Measurements from ENCODE around the gene KIF12.

Gene KIF12

GRCh38 chr9:114094971-114095370, 4.1 kb downstream of the KIF12 start:
- no peak overlapping the region for H3K27ac ChIP-seq (ENCODE audit: poor library complexity, severe bottlenecking)
- peak; percentile 40 for DNase-seq (ENCODE audit: low spot score)
- no peaks in the 10 kb centered on the region for H3K27me3 ChIP-seq (ENCODE audit: insufficient read depth, poor library complexity, severe bottlenecking)
- no peak for ATAC-seq (ENCODE audit: low read depth)
- H3K9me3 ChIP-seq (ENCODE audit: severe bottlenecking) = no peaks in the 10 kb centered on the region
- H3K4me1 ChIP-seq (ENCODE audit: insufficient read depth, poor library complexity, severe bottlenecking) = no peaks in the 10 kb centered on the region
- no peak overlapping the region for H3K4me3 ChIP-seq (ENCODE audit: severe bottlenecking)
- TF ChIP-seq CTCF (IDR thresholded peaks at IDR 0.05; ENCODE audit: poor library complexity, severe bottlenecking) = no peak
- H3K36me3 ChIP-seq (ENCODE audit: low read depth) = no peaks in the 10 kb centered on the region

- H3K27ac ChIP-seq (ENCODE audit: poor library complexity, severe bottlenecking) = no peak overlapping the region
- no peak for ATAC-seq (ENCODE audit: low read depth)
- H3K36me3 ChIP-seq (ENCODE audit: low read depth) = no peaks in the 10 kb centered on the region
- H3K4me1 ChIP-seq (ENCODE audit: insufficient read depth, poor library complexity, severe bottlenecking) = no peaks in the 10 kb centered on the region
- H3K9me3 ChIP-seq (ENCODE audit: severe bottlenecking) = no peaks in the 10 kb centered on the region
- no peak overlapping the region for H3K4me3 ChIP-seq (ENCODE audit: severe bottlenecking)
- H3K27me3 ChIP-seq (ENCODE audit: insufficient read depth, poor library complexity, severe bottlenecking) = no peaks in the 10 kb centered on the region
- no peak for TF ChIP-seq CTCF (IDR thresholded peaks at IDR 0.05; ENCODE audit: poor library complexity, severe bottlenecking)
- DNase-seq (ENCODE audit: low spot score) = peak; percentile 17
Measured at GRCh38 chr9:114093761-114094505, 5.2 kb downstream of the KIF12 start.

GRCh38 chr9:114093031-114093471, 6.0 kb downstream of the KIF12 start:
- no peaks in the 10 kb centered on the region for H3K27me3 ChIP-seq (ENCODE audit: insufficient read depth, poor library complexity, severe bottlenecking)
- H3K27ac ChIP-seq (ENCODE audit: poor library complexity, severe bottlenecking) = no peak overlapping the region
- no peaks in the 10 kb centered on the region for H3K36me3 ChIP-seq (ENCODE audit: low read depth)
- ATAC-seq (ENCODE audit: low read depth) = no peak
- H3K4me3 ChIP-seq (ENCODE audit: severe bottlenecking) = no peak overlapping the region
- TF ChIP-seq CTCF (IDR thresholded peaks at IDR 0.05; ENCODE audit: poor library complexity, severe bottlenecking) = no peak
- no peaks in the 10 kb centered on the region for H3K4me1 ChIP-seq (ENCODE audit: insufficient read depth, poor library complexity, severe bottlenecking)
- DNase-seq (ENCODE audit: low spot score) = peak; percentile 23
- no peaks in the 10 kb centered on the region for H3K9me3 ChIP-seq (ENCODE audit: severe bottlenecking)

- no peak for TF ChIP-seq CTCF (IDR thresholded peaks at IDR 0.05; ENCODE audit: poor library complexity, severe bottlenecking)
- Histone ChIP-seq H3K27ac (ENCODE audit: poor library complexity, severe bottlenecking) (no peak overlapping the region), H3K27me3 (ENCODE audit: insufficient read depth, poor library complexity, severe bottlenecking) (no peaks in the 10 kb centered on the region), H3K4me1 (ENCODE audit: insufficient read depth, poor library complexity, severe bottlenecking) (no peaks in the 10 kb centered on the region), H3K4me3 (ENCODE audit: severe bottlenecking) (no peak overlapping the region), H3K9me3 (ENCODE audit: severe bottlenecking) (no peaks in the 10 kb centered on the region), H3K36me3 (ENCODE audit: low read depth) (no peaks in the 10 kb centered on the region)
- ATAC-seq (ENCODE audit: low read depth) = no peak
- DNase-seq (ENCODE audit: low spot score) = peak; percentile 20
Measured at GRCh38 chr9:114092336-114092735, 6.8 kb downstream of the KIF12 start.

- Histone ChIP-seq H3K36me3 (ENCODE audit: low read depth) (no peaks in the 10 kb centered on the region), H3K4me1 (ENCODE audit: insufficient read depth, poor library complexity, severe bottlenecking) (no peaks in the 10 kb centered on the region)
Measured at GRCh38 chr9:114091711-114092110, 7.4 kb downstream of the KIF12 start.

More at GRCh38 chr9:114091711-114092110, 7.4 kb downstream of the KIF12 start:
- no peak for TF ChIP-seq CTCF (IDR thresholded peaks at IDR 0.05; ENCODE audit: poor library complexity, severe bottlenecking)
- Histone ChIP-seq H3K4me3 (ENCODE audit: severe bottlenecking) (no peak overlapping the region), H3K9me3 (ENCODE audit: severe bottlenecking) (no peaks in the 10 kb centered on the region), H3K27me3 (ENCODE audit: insufficient read depth, poor library complexity, severe bottlenecking) (no peaks in the 10 kb centered on the region), H3K27ac (ENCODE audit: poor library complexity, severe bottlenecking) (no peak overlapping the region)
- ATAC-seq (ENCODE audit: low read depth) = no peak
- DNase-seq (ENCODE audit: low spot score) = peak; percentile 20

All from RWPE2 (cell line).